Hepatocyte (in vitro differentiated cells): Measurements from ENCODE around the gene PEAR1. TPM values are rescaled to one million over a fixed set of nuclear protein-coding genes. Genes with fewer than 3 reads are reported as not detected.

Source experiments
- DNase-seq: peaks from one replicate; pipeline ENCODE4 v3.0.0-alpha.2; 2016; ENCODE audit warnings: low spot score
- H2AFZ ChIP-seq: fragments of 200-600 bp; sonication (generic); 2 replicates; pipeline ENCODE4 v1.6.0; 2016; ENCODE audit warnings: antibody characterized with exemption, mild to moderate bottlenecking
- H3K27ac ChIP-seq: fragments of 200-600 bp; sonication (generic); 2 replicates; pipeline ENCODE4 v1.5.1; 2016; ENCODE audit warnings: mild to moderate bottlenecking
- H3K27me3 ChIP-seq: fragments of 200-600 bp; sonication (generic); 2 replicates; pipeline ENCODE4 v1.6.1; 2016
- H3K36me3 ChIP-seq: fragments of 200-600 bp; sonication (generic); replicated peaks from 2 replicates; pipeline ENCODE4 v1.5.1; 2016; ENCODE audit warnings: low read depth; ENCODE audit not compliant: insufficient read depth
- H3K4me1 ChIP-seq: fragments of 200-600 bp; sonication (generic); 2 replicates; pipeline ENCODE4 v1.5.1; 2016; ENCODE audit warnings: mild to moderate bottlenecking, moderate library complexity; ENCODE audit not compliant: insufficient read depth
- H3K4me2 ChIP-seq: fragments of 200-600 bp; sonication (generic); 2 replicates; pipeline ENCODE4 v1.6.0; 2016
- H3K4me3 ChIP-seq: fragments of 200-600 bp; sonication (generic); 2 replicates; pipeline ENCODE4 v1.5.1; 2016; ENCODE audit warnings: mild to moderate bottlenecking
- H3K79me2 ChIP-seq: fragments of 200-600 bp; sonication (generic); 2 replicates; pipeline ENCODE4 v1.6.0; 2017; ENCODE audit warnings: mild to moderate bottlenecking
- H3K9me2 ChIP-seq: fragments of 200-600 bp; sonication (generic); replicated peaks from 2 replicates; pipeline ENCODE4 v1.6.0; 2017; ENCODE audit warnings: mild to moderate bottlenecking; ENCODE audit not compliant: insufficient read depth
- H3K9me3 ChIP-seq: fragments of 200-600 bp; sonication (generic); 2 replicates; pipeline ENCODE4 v1.5.1; 2016; ENCODE audit warnings: low read depth, mild to moderate bottlenecking
- H4K20me1 ChIP-seq: fragments of 200-600 bp; sonication (generic); 2 replicates; pipeline ENCODE4 v1.6.0; 2016; ENCODE audit warnings: mild to moderate bottlenecking; ENCODE audit not compliant: insufficient read depth, poor library complexity, severe bottlenecking
- EZH2 ChIP-seq: fragments of 200-600 bp; sonication (generic); IDR thresholded peaks from 2 replicates; pipeline ENCODE4 v1.6.1; 2016; ENCODE audit warnings: antibody characterized with exemption, mild to moderate bottlenecking, borderline replicate concordance
- EZH2phosphoT487 ChIP-seq: fragments of 200-600 bp; sonication (generic); IDR thresholded peaks from one replicate; pipeline ENCODE4 v1.6.1; 2018; ENCODE audit warnings: antibody characterized with exemption, mild to moderate bottlenecking, low read depth, moderate library complexity; ENCODE audit not compliant: unreplicated experiment, severe bottlenecking
- WGBS: methylation state at CpG from one replicate; pipeline ENCODE4 v1.1.6; 2016; ENCODE audit warnings: low lambda C conversion rate; ENCODE audit errors: missing lambda C conversion rate; 5-methylcytosine and 5-hydroxymethylcytosine counted together
- polyA plus RNA-seq: library from polyadenylated mRNA; unstranded; fragments of >200 nt; fragmentation: Nextera tagmentation; extraction: Ambion mirVana; gene quantifications from 2 replicates; pipeline ENCODE4 v1.2.1, GENCODE V29; 2016
- total RNA-seq: library from RNA; depleted of rRNA; stranded (reverse); fragments of >200 nt; gene quantifications from 2 replicates; pipeline ENCODE4 v1.2.3, GENCODE V29; 2014
- TF ChIP-seq, protein P1 (sequence below): fragments of 200-600 bp; sonication (generic); IDR thresholded peaks from 2 replicates; pipeline ENCODE4 v1.5.1; 2016; ENCODE audit warnings: antibody characterized with exemption, mild to moderate bottlenecking; ENCODE audit not compliant: poor library complexity

The PEAR1 gene
- total and polyA plus RNA-seq, 2 experiments from 2014 or later: 5.3 to 6.3 TPM

DNA sequence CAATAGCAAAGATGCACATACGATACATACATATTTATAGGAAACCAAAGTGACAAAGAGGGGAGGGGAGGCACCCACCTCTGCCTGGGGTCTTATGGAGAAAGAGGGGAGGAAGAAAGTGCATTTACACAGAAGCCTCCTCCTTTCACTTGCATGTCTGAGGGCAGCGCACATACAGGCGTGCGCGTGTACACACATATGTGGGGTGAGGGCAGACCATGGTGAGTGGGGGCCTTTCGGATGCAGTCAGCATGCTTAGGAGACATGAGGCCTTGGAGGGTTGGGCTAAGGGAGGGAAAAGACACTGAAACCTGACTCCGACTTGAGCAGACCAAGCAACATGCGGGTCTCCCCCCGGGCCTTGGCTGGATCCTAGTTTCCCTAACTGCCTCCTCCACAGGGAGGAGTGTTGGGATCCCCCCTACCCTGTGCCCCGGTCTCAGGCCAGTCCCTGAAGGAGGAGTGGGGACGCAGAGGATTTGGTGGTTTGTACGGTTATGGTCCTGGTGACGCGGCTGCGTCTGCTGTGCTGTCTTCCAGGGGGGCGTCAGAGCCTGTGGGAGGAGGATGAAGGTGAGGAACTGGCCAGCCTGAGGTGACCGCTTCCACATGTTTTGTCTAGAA lies 42.1 kb downstream of the PEAR1 start:
- H3K27me3 ChIP-seq: peaks cover 3% of the 10 kb centered on the region
- H3K9me2 ChIP-seq: no peaks in the 10 kb centered on the region
- no peak overlapping the region for H2AFZ ChIP-seq
- no peaks in the 10 kb centered on the region for H3K36me3 ChIP-seq
- H3K4me3 ChIP-seq: no peak overlapping the region
- no peaks in the 10 kb centered on the region for H4K20me1 ChIP-seq
- H3K4me2 ChIP-seq: no peak overlapping the region
- no peak overlapping the region for H3K27ac ChIP-seq
- no peaks in the 10 kb centered on the region for H3K9me3 ChIP-seq
- DNase-seq: no peak
- H3K4me1 ChIP-seq: no peaks in the 10 kb centered on the region
- WGBS: 87% methylated on average over 17 of the region's 17 CpGs
- TF ChIP-seq EZH2: no peak
- TF ChIP-seq, protein P1, sequence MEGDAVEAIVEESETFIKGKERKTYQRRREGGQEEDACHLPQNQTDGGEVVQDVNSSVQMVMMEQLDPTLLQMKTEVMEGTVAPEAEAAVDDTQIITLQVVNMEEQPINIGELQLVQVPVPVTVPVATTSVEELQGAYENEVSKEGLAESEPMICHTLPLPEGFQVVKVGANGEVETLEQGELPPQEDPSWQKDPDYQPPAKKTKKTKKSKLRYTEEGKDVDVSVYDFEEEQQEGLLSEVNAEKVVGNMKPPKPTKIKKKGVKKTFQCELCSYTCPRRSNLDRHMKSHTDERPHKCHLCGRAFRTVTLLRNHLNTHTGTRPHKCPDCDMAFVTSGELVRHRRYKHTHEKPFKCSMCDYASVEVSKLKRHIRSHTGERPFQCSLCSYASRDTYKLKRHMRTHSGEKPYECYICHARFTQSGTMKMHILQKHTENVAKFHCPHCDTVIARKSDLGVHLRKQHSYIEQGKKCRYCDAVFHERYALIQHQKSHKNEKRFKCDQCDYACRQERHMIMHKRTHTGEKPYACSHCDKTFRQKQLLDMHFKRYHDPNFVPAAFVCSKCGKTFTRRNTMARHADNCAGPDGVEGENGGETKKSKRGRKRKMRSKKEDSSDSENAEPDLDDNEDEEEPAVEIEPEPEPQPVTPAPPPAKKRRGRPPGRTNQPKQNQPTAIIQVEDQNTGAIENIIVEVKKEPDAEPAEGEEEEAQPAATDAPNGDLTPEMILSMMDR: no peak
- no peak for TF ChIP-seq EZH2phosphoT487
- no peaks in the 10 kb centered on the region for H3K79me2 ChIP-seq

DNA sequence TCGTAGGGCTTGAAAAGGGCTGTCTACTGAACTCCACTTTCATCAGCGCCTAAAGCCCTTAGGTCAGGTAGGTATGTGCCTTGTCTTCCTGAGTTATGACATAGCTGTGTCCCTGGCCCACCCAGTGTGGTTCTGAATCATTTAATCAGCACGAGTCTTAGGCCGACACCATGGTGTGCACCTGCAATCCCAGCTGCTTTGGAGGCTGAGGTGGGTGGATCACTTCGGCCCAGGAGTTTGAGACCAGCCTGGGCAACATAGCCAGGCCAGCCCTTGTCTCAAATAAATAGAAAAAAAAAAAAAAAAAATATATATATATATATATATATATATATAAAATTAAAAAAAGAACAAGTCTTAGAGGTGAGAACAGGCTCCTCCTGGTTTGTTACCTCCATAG lies 42.7 kb downstream of the PEAR1 start:
- H3K79me2 ChIP-seq: no peaks in the 10 kb centered on the region
- H3K4me3 ChIP-seq: no peak overlapping the region
- H3K4me2 ChIP-seq: no peak overlapping the region
- no peaks in the 10 kb centered on the region for H4K20me1 ChIP-seq
- H3K27ac ChIP-seq: no peak overlapping the region
- no peaks in the 10 kb centered on the region for H3K9me3 ChIP-seq
- no peaks in the 10 kb centered on the region for H3K9me2 ChIP-seq
- no peak for TF ChIP-seq EZH2phosphoT487
- TF ChIP-seq, protein P1: no peak
- no peak for TF ChIP-seq EZH2
- WGBS: 97% methylated on average over 5 of the region's 5 CpGs
- no peaks in the 10 kb centered on the region for H3K27me3 ChIP-seq
- no peaks in the 10 kb centered on the region for H3K36me3 ChIP-seq
- H3K4me1 ChIP-seq: no peaks in the 10 kb centered on the region
- H2AFZ ChIP-seq: no peak overlapping the region
- no peak for DNase-seq

DNA sequence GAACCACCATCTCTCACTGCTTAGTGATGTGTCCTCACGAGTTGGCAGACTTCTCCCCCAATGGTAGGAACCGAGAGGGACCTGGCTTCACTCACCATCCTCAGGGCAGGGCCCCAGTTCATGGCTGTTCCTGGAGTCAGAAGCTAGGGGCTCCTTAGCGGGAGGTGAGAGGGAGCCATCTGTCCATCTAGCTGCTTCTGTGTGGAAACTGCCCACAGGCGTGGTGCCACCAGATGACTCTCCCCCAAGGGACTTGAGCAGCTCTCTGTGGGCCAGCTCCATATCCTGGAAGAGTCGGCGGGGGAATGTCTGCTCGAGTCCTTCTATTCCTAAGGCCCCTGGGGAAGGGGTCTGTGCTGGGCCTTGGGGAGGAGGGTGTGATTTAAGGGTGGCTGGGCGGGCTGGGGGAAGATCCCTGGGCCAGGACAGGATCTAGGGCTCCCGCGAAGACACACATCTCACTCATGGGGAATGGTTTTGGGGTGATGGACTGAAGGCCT lies 43.3 kb downstream of the PEAR1 start:
- 92% methylated on average over 10 of the region's 10 CpGs for WGBS
- H3K9me2 ChIP-seq: no peaks in the 10 kb centered on the region
- no peak overlapping the region for H3K4me3 ChIP-seq
- H3K27ac ChIP-seq: no peak overlapping the region
- no peaks in the 10 kb centered on the region for H3K36me3 ChIP-seq
- DNase-seq: no peak
- H3K27me3 ChIP-seq: no peaks in the 10 kb centered on the region
- no peak overlapping the region for H3K4me2 ChIP-seq
- no peaks in the 10 kb centered on the region for H3K9me3 ChIP-seq
- H3K79me2 ChIP-seq: no peaks in the 10 kb centered on the region
- H4K20me1 ChIP-seq: no peaks in the 10 kb centered on the region
- H2AFZ ChIP-seq: no peak overlapping the region
- no peaks in the 10 kb centered on the region for H3K4me1 ChIP-seq
- TF ChIP-seq, protein P1: no peak
- TF ChIP-seq EZH2phosphoT487 (no peak), EZH2 (no peak)
